ENCODE measurements around the gene RASGEF1C.

GRCh38 chr5:180136630-180137381 lies 72.2 kb downstream of the RASGEF1C start:
- TF ChIP-seq, protein P1, sequence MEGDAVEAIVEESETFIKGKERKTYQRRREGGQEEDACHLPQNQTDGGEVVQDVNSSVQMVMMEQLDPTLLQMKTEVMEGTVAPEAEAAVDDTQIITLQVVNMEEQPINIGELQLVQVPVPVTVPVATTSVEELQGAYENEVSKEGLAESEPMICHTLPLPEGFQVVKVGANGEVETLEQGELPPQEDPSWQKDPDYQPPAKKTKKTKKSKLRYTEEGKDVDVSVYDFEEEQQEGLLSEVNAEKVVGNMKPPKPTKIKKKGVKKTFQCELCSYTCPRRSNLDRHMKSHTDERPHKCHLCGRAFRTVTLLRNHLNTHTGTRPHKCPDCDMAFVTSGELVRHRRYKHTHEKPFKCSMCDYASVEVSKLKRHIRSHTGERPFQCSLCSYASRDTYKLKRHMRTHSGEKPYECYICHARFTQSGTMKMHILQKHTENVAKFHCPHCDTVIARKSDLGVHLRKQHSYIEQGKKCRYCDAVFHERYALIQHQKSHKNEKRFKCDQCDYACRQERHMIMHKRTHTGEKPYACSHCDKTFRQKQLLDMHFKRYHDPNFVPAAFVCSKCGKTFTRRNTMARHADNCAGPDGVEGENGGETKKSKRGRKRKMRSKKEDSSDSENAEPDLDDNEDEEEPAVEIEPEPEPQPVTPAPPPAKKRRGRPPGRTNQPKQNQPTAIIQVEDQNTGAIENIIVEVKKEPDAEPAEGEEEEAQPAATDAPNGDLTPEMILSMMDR (conservative IDR thresholded peaks at IDR 0.05; ENCODE audit: low read length): no peak
- TF ChIP-seq EZH2phosphoT487 (IDR thresholded peaks at IDR 0.05; ENCODE audit: borderline replicate concordance): no peak
